Left lung (tissue), 10 donors: ENCODE data around the gene DGCR8. TPM values are rescaled to one million over a fixed set of nuclear protein-coding genes. Genes with fewer than 3 reads are reported as not detected.
A peak's percentile ranks its signal among the peaks of the same experiment; 100 is the strongest.

Experiments used
- ATAC-seq: fragments of 200-7000 bp; cut with Tn5 transposase; one replicate; pipeline ENCODE4 v1.9.1; 2020; ENCODE audit warnings: moderate library complexity
- DNase-seq, 4 donors: peaks; one replicate each; pipeline ENCODE4 v3.0.0-alpha.2; 2013 to 2020
- H3K27ac ChIP-seq, 2 donors: fragments of 200-600 bp; sonication (generic) in 1 of 2; one replicate each; pipeline versions ENCODE4 v1.5.0 to v1.8.0; 2020 to 2021
- H3K27me3 ChIP-seq, 2 donors: fragments of 200-600 bp; sonication (generic) in 1 of 2; one replicate each; pipeline versions ENCODE4 v1.5.0 to v1.8.0; 2020 to 2021
- H3K36me3 ChIP-seq, 2 donors: fragments of 200-600 bp; sonication (generic) in 1 of 2; one replicate each; pipeline versions ENCODE4 v1.5.0 to v1.8.0; 2020 to 2021
- H3K4me1 ChIP-seq, 2 donors: fragments of 200-600 bp; one replicate each; pipeline ENCODE4 v1.8.0; 2021
- H3K4me3 ChIP-seq, 2 donors: fragments of 200-600 bp; sonication (generic) in 1 of 2; one replicate each; pipeline versions ENCODE4 v1.5.0 to v1.8.0; 2020 to 2021; ENCODE audit warnings: mild to moderate bottlenecking in 1 of 2
- H3K9me3 ChIP-seq, 2 donors: fragments of 200-600 bp; sonication (generic) in 1 of 2; one replicate each; pipeline versions ENCODE4 v1.5.0 to v1.8.0; 2020 to 2021
- intact Hi-C, 2 donors: fragments of 100-400 bp; cut with DNase I; formaldehyde crosslinking; loops; one replicate each; pipeline versions ENCODE4 v1.11.2 to v1.14.2; 2022
- polyA plus RNA-seq, 6 donors: library from polyadenylated mRNA; unstranded; fragments of 120-200 nt; gene quantifications; one replicate each; pipeline ENCODE4 v1.2.1, GENCODE V29; 2013; ENCODE audit not compliant: insufficient read length in 6 of 6
- total RNA-seq, 2 donors: library from RNA; stranded (reverse); fragmentation: NEBNext Ultra II Directional; extraction: Animal tissue kit (Norgen Biotek cat#: 25700); gene quantifications; one replicate each; pipeline ENCODE4 v1.2.1, GENCODE V29; 2021
- TF ChIP-seq, protein P1 (sequence below), 2 donors: fragments of 200-600 bp; sonication (generic) in 1 of 2; IDR thresholded peaks; one replicate each; pipeline versions ENCODE4 v1.5.0 to v1.8.0; 2021; ENCODE audit warnings: antibody characterized with exemption in 2 of 2
- donor health status: DM: no; HTN: yes; CAD: no.
- donor health status: DM: no; HTN: no; CAD: no.

DGCR8 gene
- total and polyA plus RNA-seq, 8 donors: 28.9 to 63.2 (median 44.5) TPM

DNA sequence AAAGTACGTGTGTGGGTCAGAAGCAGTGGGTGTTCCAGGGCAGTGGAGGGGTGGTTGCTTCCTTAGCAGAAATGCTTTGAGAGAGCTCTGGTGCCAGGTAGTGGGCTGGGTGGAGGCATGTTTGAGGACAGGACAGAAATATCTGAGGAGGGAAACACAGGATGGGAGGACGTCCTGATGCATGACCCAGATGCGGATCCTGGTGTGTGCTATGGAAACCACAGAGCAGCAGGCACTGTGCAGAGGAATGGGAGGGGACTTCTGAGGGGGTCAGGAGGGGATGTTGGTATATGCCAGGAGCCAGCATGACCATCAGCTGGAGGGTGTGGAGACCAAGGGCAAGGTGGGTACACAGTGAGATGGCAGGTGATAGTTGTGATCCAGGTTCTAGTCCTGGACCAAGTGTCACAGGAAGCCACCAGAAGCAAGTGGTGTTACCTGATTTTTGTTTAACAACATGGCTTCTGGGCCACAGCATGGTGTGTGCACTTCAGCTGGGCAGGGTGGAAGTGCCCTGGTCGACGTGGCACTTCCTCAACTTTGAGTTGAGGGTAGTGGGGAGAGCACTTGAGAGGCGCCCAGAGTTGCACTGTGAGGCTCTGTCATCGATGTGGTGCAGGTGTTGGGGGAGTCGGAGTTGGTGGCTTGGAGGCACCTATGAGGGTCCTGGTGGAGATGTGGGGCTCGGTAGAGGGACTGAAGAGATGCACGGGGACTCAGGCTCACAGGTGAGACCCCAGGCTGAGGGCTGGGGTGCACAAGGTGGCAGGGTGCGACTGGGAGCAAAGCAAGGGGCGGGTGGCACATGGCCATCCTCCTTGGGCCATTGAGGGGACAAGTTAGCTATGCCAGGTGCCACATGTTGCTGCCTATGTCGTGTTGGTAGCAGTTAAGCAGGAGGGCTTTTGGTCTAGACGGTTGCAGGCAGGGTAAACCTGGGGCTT is 7.5 kb downstream of the DGCR8 start:
- intact Hi-C loops: no loop called here
- Histone ChIP-seq H3K9me3 (no peaks in the 10 kb centered on the region), H3K4me1 (peaks cover 7 to 30% of the 10 kb centered on the region in 2 donors), H3K4me3 (no peak overlapping the region), H3K36me3 (peaks cover 0 to 72% of the 10 kb centered on the region in 2 donors), H3K27ac (no peak overlapping the region), H3K27me3 (no peaks in the 10 kb centered on the region)
- TF ChIP-seq, protein P1, sequence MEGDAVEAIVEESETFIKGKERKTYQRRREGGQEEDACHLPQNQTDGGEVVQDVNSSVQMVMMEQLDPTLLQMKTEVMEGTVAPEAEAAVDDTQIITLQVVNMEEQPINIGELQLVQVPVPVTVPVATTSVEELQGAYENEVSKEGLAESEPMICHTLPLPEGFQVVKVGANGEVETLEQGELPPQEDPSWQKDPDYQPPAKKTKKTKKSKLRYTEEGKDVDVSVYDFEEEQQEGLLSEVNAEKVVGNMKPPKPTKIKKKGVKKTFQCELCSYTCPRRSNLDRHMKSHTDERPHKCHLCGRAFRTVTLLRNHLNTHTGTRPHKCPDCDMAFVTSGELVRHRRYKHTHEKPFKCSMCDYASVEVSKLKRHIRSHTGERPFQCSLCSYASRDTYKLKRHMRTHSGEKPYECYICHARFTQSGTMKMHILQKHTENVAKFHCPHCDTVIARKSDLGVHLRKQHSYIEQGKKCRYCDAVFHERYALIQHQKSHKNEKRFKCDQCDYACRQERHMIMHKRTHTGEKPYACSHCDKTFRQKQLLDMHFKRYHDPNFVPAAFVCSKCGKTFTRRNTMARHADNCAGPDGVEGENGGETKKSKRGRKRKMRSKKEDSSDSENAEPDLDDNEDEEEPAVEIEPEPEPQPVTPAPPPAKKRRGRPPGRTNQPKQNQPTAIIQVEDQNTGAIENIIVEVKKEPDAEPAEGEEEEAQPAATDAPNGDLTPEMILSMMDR (IDR thresholded peaks at IDR 0.05): no peak
- DNase-seq: peak in 1 of 4 donors; percentile 29
- no peak for ATAC-seq

DNA sequence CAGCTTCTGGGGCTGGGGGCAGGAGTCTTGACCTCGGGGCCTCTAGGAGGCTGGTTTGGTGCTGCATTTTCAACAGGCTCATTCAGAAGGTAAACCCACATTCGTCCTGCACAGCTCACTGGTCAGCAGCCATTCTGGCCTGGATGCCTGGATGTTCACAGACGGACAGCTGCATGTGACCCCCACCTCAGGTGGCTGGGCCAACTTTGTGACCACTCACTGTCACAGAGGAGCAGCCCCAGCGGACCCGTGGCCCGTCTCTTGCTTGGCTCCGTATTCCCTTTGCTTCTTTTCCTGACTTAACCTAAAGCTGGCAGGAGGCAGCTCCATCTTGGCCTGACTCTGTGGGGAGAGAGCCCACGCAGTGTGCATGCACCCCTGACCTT is 8.2 kb downstream of the DGCR8 start:
- intact Hi-C loops: no loop called here
- Histone ChIP-seq H3K27ac (no peak overlapping the region), H3K36me3 (peaks cover 0 to 78% of the 10 kb centered on the region in 2 donors), H3K4me3 (no peak overlapping the region), H3K27me3 (no peaks in the 10 kb centered on the region), H3K4me1 (peaks cover 3 to 24% of the 10 kb centered on the region in 2 donors), H3K9me3 (no peaks in the 10 kb centered on the region)
- peak in 1 of 4 donors; percentile 26 for DNase-seq
- no peak for ATAC-seq
- TF ChIP-seq, protein P1 (IDR thresholded peaks at IDR 0.05): no peak

DNA sequence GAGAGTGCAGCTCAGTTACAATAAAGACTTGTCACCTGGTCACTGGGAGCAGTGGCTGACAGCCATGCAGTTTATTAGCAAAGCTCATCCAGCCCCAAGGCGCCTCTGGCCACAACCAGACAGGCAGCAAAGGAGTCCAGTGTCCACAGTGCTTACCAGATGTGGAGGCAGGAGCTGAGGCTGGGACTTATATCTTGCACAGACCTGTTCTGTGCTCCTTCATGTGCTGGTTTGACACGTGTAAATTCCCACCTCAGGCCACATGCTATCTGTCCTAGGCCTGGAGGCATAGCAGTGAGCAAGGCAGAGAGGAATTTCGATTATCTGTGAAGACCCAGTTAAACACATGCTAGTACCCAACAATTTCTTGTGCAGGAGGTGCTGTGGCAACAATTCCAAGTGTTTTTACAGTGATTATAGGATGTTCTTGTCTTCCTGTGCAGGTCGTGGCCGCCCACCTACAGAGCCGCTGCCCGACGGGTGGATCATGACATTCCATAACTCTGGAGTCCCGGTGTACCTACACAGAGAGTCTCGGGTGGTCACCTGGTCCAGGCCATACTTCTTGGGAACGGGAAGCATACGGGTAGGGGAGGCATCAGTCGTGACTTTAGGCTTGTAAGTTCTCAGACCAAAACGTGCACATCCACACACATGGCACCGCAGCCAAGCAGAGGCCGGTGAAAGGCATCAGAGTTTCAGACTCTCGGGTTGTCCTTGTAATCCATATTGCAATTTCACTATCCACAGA is 9.4 kb downstream of the DGCR8 start:
- no peaks in the 10 kb centered on the region for H3K27me3 ChIP-seq
- ATAC-seq (no peak), DNase-seq (peak in 1 of 4 donors; percentile 30)
- H3K36me3 ChIP-seq: peaks cover 0 to 90% of the 10 kb centered on the region in 2 donors
- intact Hi-C loops: no loop called here
- TF ChIP-seq, protein P1 (IDR thresholded peaks at IDR 0.05): no peak
- H3K9me3 ChIP-seq: no peaks in the 10 kb centered on the region
- H3K27ac ChIP-seq: no peak overlapping the region
- no peak overlapping the region for H3K4me3 ChIP-seq
- H3K4me1 ChIP-seq: peaks cover 0 to 12% of the 10 kb centered on the region in 2 donors

DNA sequence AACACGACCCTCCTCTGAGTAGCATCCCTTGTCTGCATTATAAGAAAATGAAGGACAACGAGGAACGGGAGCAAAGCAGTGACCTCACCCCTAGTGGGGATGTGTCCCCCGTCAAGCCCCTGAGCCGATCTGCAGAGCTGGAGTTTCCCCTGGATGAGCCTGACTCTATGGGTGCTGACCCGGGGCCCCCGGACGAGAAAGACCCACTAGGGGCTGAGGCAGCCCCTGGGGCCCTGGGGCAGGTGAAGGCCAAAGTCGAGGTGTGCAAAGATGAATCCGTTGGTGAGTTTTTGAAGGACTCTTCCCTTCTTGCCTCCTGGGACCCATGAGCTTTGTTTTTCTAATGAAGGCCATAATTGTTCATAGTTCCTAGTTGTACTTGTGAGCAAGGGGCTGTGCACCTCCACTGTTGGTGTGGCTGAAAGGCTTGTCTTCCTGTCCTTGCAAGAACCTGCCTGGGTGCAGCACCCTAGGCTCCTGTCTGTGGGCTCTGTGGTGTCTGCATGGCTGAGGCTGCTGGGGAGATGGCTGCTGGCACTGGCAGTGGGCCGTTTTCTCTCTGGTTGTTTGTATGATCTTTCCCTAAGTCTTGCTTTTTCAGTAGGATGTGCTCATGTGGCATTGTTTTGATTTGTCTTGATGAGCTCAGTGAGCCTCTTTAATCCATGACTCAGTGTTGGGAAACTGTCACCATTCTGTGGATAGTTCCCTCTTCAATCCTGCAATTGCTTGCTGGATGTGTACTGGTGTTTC is 10.1 kb downstream of the DGCR8 start:
- Histone ChIP-seq H3K4me3 (no peak overlapping the region), H3K27me3 (no peaks in the 10 kb centered on the region), H3K4me1 (peaks cover 0 to 5% of the 10 kb centered on the region in 2 donors), H3K36me3 (peaks cover 0 to 97% of the 10 kb centered on the region in 2 donors), H3K9me3 (no peaks in the 10 kb centered on the region), H3K27ac (no peak overlapping the region)
- TF ChIP-seq, protein P1 (IDR thresholded peaks at IDR 0.05): no peak
- ATAC-seq: no peak
- intact Hi-C loops: no loop called here
- DNase-seq: peak in 1 of 4 donors; percentile 48
